HCT116 (cell line): ENCODE data around the gene COX6B2. TPM values are rescaled to one million over a fixed set of nuclear protein-coding genes. Genes with fewer than 3 reads are reported as not detected.

ENCODE experiments used
- ATAC-seq: fragments of 200-7000 bp; cut with Tn5 transposase; 2 replicates; pipeline ENCODE4 v1.9.1; 2020; ENCODE audit warnings: mild to moderate bottlenecking, moderate library complexity
- BruUV-seq: library from RNA; stranded (reverse); fragments of 400-500 nt; replicated peaks from 2 replicates; lab custom pipeline; 2021; lab: Mats Ljungman, UMichigan
- CTCF ChIA-PET: fragments of 300-600 bp; sonication (Branson Sonifier 250); formaldehyde crosslinking; loops from one replicate; lab custom pipeline; 2021; ENCODE audit warnings: antibody characterized with exemption; lab: Charles Lee
- POLR2A ChIA-PET: fragments of 300-600, 350-600 bp; sonication (Branson Sonifier 250); formaldehyde crosslinking; loops from one replicate; lab custom pipeline; 2021; ENCODE audit warnings: antibody characterized with exemption; lab: Charles Lee
- RAD21 ChIA-PET, 2 experiments: fragments of 300-600 bp; sonication (Branson Sonifier 250); formaldehyde crosslinking; loops; one replicate each; lab custom pipeline; 2023; ENCODE audit warnings: low total read pairs in 2 of 2; ENCODE audit not compliant: uncharacterized antibody in 2 of 2, unreplicated experiment in 2 of 2, low non-redundant PET in 1 of 2; lab: Charles Lee
- DNase-seq: peaks from one replicate; pipeline ENCODE4 v3.0.0-alpha.2; 2010; ENCODE audit warnings: low read depth, low spot score
- H2AFZ ChIP-seq: fragments of 200-600 bp; shearing (Covaris generic), sonication (generic); 2 replicates; pipeline ENCODE4 v1.6.1; 2017; ENCODE audit warnings: low read depth, mixed run types, mixed read lengths, antibody characterized with exemption, low read length; ENCODE audit not compliant: poor library complexity, severe bottlenecking
- H3K27ac ChIP-seq: 2 replicates; pipeline ENCODE4 v1.5.1; 2012; ENCODE audit warnings: low read depth, low read length
- H3K27me3 ChIP-seq: fragments of 200-600 bp; sonication (generic); 2 replicates; pipeline ENCODE4 v1.6.1; 2016; ENCODE audit warnings: mixed run types, low read length, mixed read lengths; ENCODE audit not compliant: insufficient read depth
- H3K36me3 ChIP-seq, 2 experiments: fragments of 200-500 bp in 1 of 2; fragments of 200-600 bp in 1 of 2; sonication (Bioruptor generic) in 1 of 2; sonication (generic) in 1 of 2; 2 replicates each; pipeline versions ENCODE4 v1.5.1 to v1.6.1; 2014 to 2016; ENCODE audit warnings: low read length in 2 of 2, inconsistent platforms in 1 of 2, mixed read lengths in 1 of 2, mixed run types in 1 of 2; ENCODE audit not compliant: insufficient read depth in 2 of 2, control insufficient read depth in 1 of 2
- H3K4me1 ChIP-seq, 2 experiments: fragments of 200-600 bp in 1 of 2; sonication (generic) in 1 of 2; 2 replicates each; pipeline versions ENCODE4 v1.5.1 to v1.6.1; 2012 to 2017; ENCODE audit warnings: low read length in 2 of 2, inconsistent platforms in 1 of 2, mild to moderate bottlenecking in 1 of 2, mixed read lengths in 1 of 2, mixed run types in 1 of 2, moderate library complexity in 1 of 2; ENCODE audit not compliant: insufficient read depth in 2 of 2, control insufficient read depth in 1 of 2
- H3K4me2 ChIP-seq: fragments of 200-600 bp; sonication (generic); 2 replicates; pipeline ENCODE4 v1.6.1; 2017; ENCODE audit warnings: mixed run types, low read length, mixed read lengths
- H3K4me3 ChIP-seq, 2 experiments: fragments of 200-600 bp in 1 of 2; sonication (generic) in 1 of 2; replicated peaks in 1 of 2; 2 replicates each; pipeline ENCODE4 v1.5.1; 2011 to 2016; ENCODE audit warnings: low read length in 2 of 2, control low read depth in 1 of 2, low read depth in 1 of 2, mild to moderate bottlenecking in 1 of 2, mixed read lengths in 1 of 2, mixed run types in 1 of 2
- H3K79me2 ChIP-seq: fragments of 200-600 bp; sonication (generic); 2 replicates; pipeline ENCODE4 v1.6.1; 2017; ENCODE audit warnings: mild to moderate bottlenecking, mixed run types, low read length, moderate library complexity, mixed read lengths; ENCODE audit not compliant: insufficient read depth
- H3K9ac ChIP-seq: fragments of 200-600 bp; sonication (generic); 2 replicates; pipeline ENCODE4 v1.6.1; 2016; ENCODE audit warnings: low read length, mixed read lengths
- H3K9me2 ChIP-seq: fragments of 200-600 bp; sonication (generic), shearing (Covaris generic); 2 replicates; pipeline ENCODE4 v1.6.1; 2017; ENCODE audit warnings: mixed run types, mild to moderate bottlenecking, moderate library complexity; ENCODE audit not compliant: insufficient read depth
- H3K9me3 ChIP-seq, 2 experiments: fragments of 200-500 bp in 1 of 2; fragments of 200-600 bp in 1 of 2; sonication (Bioruptor generic) in 1 of 2; sonication (generic) in 1 of 2; 2 replicates each; pipeline ENCODE4 v1.6.1; 2014 to 2017; ENCODE audit warnings: low read length in 2 of 2, mixed read lengths in 2 of 2, inconsistent platforms in 1 of 2, low read depth in 1 of 2, mild to moderate bottlenecking in 1 of 2, mixed run types in 1 of 2, moderate library complexity in 1 of 2; ENCODE audit not compliant: control insufficient read depth in 1 of 2, insufficient read depth in 1 of 2
- H4K20me1 ChIP-seq: fragments of 200-600 bp; sonication (generic), shearing (Covaris generic); 2 replicates; pipeline ENCODE4 v1.6.1; 2017; ENCODE audit warnings: mixed run types, mild to moderate bottlenecking, moderate library complexity; ENCODE audit not compliant: insufficient read depth
- JUND ChIP-seq: IDR thresholded peaks from 2 replicates; pipeline ENCODE4 v1.6.1; 2012
- POLR2A ChIP-seq: IDR thresholded peaks from 2 replicates; pipeline ENCODE4 v1.7.0; 2011; ENCODE audit warnings: borderline replicate concordance; ENCODE audit not compliant: insufficient read depth, insufficient read length; ENCODE audit errors: extremely low read depth
- POLR2AphosphoS5 ChIP-seq: IDR thresholded peaks from 2 replicates; pipeline ENCODE4 v1.6.1; 2011; ENCODE audit warnings: mild to moderate bottlenecking, low read depth, low read length, moderate library complexity
- RAD21 ChIP-seq: IDR thresholded peaks from 2 replicates; pipeline ENCODE4 v1.6.1; 2012; ENCODE audit warnings: low read depth, mild to moderate bottlenecking
- SP1 ChIP-seq: IDR thresholded peaks from 2 replicates; pipeline ENCODE4 v1.6.1; 2012; ENCODE audit warnings: low read depth
- intact Hi-C: fragments of 100-400 bp; cut with micrococcal nuclease; formaldehyde crosslinking; loops from 2 replicates; pipeline ENCODE4 v1.10.0; 2022
- total RNA-seq: library from RNA; stranded (reverse); gene quantifications from one replicate; pipeline ENCODE4 v1.2.1, GENCODE V29; 2021; ENCODE audit not compliant: unreplicated experiment
- TF ChIP-seq, protein P1 (sequence below): IDR thresholded peaks from 2 replicates; pipeline ENCODE4 v1.6.1; 2012
- TF ChIP-seq, protein P2 (sequence below): IDR thresholded peaks from 2 replicates; pipeline ENCODE4 v1.6.1; 2011; ENCODE audit warnings: mild to moderate bottlenecking, low read length, moderate library complexity; ENCODE audit not compliant: insufficient replicate concordance; ENCODE audit errors: extremely low read depth

The COX6B2 gene
- total RNA-seq, 1 experiment from 2014 or later: 2.4 TPM

DNA sequence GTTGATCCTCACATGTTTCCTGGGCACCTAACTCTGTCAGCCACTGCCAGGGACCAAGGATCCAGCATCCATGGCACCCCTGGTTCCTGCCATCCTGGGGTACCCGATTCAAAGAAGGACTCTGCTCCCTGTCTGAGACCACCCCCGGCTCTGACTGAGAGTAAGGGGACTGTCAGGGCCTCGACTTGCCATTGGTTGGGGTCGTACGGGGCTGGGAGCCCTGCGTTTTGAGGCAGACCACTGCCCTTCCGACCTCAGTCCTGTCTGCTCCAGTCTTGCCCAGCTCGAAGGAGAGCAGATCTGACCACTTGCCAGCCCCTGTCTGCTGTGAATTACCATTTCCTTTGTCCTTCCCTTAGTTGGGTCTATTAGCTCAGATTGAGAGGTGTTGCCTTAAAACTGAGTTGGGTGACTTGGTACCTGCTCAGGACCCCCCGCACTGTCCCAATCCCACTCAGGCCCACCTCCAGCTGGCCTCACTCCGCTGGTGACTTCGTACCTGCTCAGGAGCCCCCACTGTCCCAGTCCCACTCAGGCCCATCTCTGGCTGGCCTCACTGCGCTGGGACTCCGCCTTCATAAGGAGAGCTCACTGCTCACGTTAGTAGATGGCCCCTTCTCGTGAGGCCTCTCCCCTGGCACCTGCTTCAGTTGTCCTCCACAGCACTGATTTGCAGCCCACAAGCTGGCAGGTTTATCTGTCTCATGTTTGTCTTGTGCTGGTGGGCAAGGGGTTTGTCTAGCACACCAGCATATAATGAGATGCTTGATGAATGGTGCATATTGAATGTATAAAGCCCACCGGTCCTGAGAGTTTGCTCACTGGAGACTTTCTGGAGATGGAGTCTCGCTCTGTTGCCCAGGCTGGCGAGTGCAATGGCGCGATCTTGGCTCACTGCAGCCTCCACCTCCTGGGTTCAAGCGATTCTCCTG, 35.1 kb upstream of the COX6B2 start:
- H3K79me2 ChIP-seq: peaks cover 42% of the 10 kb centered on the region
- peaks cover 48% of the 10 kb centered on the region; the same call in 1 of the 2 replicates for H4K20me1 ChIP-seq
- peak overlapping the region; percentile 25 for H3K27ac ChIP-seq
- H3K27me3 ChIP-seq: no peaks in the 10 kb centered on the region
- peaks cover 18 to 43% of the 10 kb centered on the region in 2 experiments for H3K36me3 ChIP-seq
- DNase-seq (no peak), ATAC-seq (no peak)
- H3K9me3 ChIP-seq: no peaks in the 10 kb centered on the region
- BruUV-seq: no TSS peak
- CTCF ChIA-PET: no interaction called here
- intact Hi-C loops: no loop called here
- H3K9me2 ChIP-seq: no peaks in the 10 kb centered on the region
- H3K4me3 ChIP-seq: no peak overlapping the region
- POLR2A ChIA-PET: interaction anchor here (1.0 to 2.5 kb wide), 7 partner anchors 10 to 94 kb away, joined by 3 to 15 read pairs (median 4); partner anchors contain the start of gene UBE2S
- RAD21 ChIA-PET: no interaction called here
- no peak overlapping the region for H3K9ac ChIP-seq
- TF ChIP-seq, protein P1, sequence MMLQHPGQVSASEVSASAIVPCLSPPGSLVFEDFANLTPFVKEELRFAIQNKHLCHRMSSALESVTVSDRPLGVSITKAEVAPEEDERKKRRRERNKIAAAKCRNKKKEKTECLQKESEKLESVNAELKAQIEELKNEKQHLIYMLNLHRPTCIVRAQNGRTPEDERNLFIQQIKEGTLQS: no peak
- peak; percentile 38 for TF ChIP-seq POLR2AphosphoS5
- TF ChIP-seq SP1: no peak
- peak; percentile 18 for TF ChIP-seq POLR2A
- peaks cover 12 to 57% of the 10 kb centered on the region in 2 experiments for H3K4me1 ChIP-seq
- no peak overlapping the region for H2AFZ ChIP-seq
- H3K4me2 ChIP-seq: no peak overlapping the region

DNA sequence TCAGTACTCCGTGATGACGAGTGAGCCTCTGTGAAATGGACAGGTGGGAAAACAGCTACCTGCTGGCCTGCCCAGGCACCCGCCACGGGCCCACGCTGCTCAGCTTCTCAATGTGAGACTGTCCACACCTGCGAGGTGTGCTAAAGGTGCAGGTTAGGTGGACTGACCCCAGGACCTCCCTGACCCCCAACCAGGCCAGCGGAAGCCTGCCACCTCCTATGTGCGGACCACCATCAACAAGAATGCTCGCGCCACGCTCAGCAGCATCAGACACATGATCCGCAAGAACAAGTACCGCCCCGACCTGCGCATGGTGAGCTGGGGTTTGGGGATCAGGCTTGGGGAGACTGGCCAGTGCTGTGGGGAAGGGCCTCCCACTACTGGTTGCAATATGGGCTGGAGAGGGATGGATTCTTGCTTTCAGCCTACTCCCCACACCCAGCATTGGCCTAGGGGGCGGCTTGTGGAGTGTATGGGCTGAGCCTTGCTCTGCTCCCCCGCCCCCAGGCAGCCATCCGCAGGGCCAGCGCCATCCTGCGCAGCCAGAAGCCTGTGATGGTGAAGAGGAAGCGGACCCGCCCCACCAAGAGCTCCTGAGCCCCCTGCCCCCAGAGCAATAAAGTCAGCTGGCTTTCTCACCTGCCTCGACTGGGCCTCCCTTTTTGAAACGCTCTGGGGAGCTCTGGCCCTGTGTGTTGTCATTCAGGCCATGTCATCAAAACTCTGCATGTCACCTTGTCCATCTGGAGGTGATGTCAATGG, 33.4 kb upstream of the COX6B2 start:
- H3K36me3 ChIP-seq: peaks cover 18 to 43% of the 10 kb centered on the region in 2 experiments
- ChIA-PET RAD21 (no interaction called here), CTCF (no interaction called here), POLR2A (interaction anchor here (1.0 kb wide), 2 partner anchors 38 to 48 kb away, joined by 3 to 4 read pairs; partner anchors contain the start of gene KMT5C)
- H3K27me3 ChIP-seq: no peaks in the 10 kb centered on the region
- DNase-seq (no peak), ATAC-seq (no peak)
- no peak overlapping the region for H2AFZ ChIP-seq
- H3K9me2 ChIP-seq: no peaks in the 10 kb centered on the region
- no peak for TF ChIP-seq SP1
- no peak for TF ChIP-seq JUND
- no peak for TF ChIP-seq RAD21
- TF ChIP-seq, protein P2, sequence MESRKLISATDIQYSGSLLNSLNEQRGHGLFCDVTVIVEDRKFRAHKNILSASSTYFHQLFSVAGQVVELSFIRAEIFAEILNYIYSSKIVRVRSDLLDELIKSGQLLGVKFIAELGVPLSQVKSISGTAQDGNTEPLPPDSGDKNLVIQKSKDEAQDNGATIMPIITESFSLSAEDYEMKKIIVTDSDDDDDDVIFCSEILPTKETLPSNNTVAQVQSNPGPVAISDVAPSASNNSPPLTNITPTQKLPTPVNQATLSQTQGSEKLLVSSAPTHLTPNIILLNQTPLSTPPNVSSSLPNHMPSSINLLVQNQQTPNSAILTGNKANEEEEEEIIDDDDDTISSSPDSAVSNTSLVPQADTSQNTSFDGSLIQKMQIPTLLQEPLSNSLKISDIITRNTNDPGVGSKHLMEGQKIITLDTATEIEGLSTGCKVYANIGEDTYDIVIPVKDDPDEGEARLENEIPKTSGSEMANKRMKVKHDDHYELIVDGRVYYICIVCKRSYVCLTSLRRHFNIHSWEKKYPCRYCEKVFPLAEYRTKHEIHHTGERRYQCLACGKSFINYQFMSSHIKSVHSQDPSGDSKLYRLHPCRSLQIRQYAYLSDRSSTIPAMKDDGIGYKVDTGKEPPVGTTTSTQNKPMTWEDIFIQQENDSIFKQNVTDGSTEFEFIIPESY: no peak
- TF ChIP-seq, protein P1: no peak
- TF ChIP-seq POLR2AphosphoS5: no peak
- no peak for TF ChIP-seq POLR2A
- no peaks in the 10 kb centered on the region for H3K9me3 ChIP-seq
- BruUV-seq: no TSS peak
- H3K4me2 ChIP-seq: peak overlapping the region; percentile 99
- peaks cover 6 to 61% of the 10 kb centered on the region in 2 experiments; a peak in 3 of 4 replicates for H3K4me1 ChIP-seq
- H3K9ac ChIP-seq: peak overlapping the region; percentile 94; the same call in 1 of the 2 replicates
- H3K79me2 ChIP-seq: peaks cover 51% of the 10 kb centered on the region
- H4K20me1 ChIP-seq: peaks cover 48% of the 10 kb centered on the region; the same call in 1 of the 2 replicates
- H3K4me3 ChIP-seq: peak overlapping the region; percentile 99 to 100; a peak in 3 of 4 replicates
- peak overlapping the region; percentile 99 for H3K27ac ChIP-seq
- intact Hi-C loops: no loop called here
